Stromal cell of bone marrow (primary cell): ENCODE data around the gene MEF2D.

Experiments used
- DNase-seq: peaks from one replicate; pipeline ENCODE4 v3.0.0-alpha.2; 2012; ENCODE audit warnings: low read depth

Gene MEF2D

DNA sequence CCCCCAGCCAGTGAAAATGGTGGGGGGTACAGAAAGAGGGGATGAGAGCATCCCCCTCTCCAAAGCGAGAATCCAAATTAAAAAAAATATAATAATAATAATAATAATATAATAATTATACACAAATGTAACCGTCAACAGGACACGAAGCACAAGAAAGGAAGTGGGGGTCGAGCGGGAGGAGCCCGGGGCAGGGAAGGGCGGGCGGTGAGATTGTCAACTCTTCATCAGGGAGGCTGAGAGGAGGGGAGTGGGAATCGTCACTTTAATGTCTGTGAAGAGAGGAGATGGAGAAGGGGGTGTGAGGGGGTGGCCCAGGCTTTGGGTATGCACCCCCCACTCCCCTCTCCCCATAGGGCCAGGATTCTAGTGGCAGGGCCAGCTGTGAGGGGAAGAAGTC is 33.2 kb downstream of the MEF2D start:
- DNase-seq: no peak

DNA sequence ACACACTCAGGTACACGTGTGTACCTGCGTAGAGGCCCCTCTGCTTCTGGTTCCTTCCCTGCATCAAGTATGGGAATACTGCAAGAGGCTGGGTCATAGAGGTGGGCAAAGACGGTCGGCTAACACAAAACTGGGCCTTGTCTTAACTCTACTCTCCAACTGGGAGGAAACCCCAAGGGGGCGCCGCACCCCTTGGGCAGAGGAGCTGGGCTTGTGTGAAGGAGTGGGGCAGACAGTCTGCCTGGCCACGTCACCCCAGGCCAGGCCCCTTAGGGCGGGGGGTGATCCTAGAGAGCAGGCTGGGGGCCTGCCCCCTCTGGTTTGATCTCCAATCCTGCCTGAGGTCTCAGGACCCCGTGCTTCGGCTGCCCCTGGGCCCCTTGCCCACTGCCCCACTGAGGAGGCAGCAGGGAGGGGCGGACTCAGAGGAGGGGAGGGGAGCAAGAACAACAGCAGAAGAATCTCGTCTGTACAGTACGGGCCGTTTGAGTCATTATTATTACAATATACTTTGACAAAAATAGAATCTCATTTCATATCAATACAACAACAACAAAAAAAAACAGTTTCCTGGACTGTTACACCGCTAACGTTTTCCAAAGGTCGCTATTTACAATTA is 34.7 kb downstream of the MEF2D start:
- no peak for DNase-seq

DNA sequence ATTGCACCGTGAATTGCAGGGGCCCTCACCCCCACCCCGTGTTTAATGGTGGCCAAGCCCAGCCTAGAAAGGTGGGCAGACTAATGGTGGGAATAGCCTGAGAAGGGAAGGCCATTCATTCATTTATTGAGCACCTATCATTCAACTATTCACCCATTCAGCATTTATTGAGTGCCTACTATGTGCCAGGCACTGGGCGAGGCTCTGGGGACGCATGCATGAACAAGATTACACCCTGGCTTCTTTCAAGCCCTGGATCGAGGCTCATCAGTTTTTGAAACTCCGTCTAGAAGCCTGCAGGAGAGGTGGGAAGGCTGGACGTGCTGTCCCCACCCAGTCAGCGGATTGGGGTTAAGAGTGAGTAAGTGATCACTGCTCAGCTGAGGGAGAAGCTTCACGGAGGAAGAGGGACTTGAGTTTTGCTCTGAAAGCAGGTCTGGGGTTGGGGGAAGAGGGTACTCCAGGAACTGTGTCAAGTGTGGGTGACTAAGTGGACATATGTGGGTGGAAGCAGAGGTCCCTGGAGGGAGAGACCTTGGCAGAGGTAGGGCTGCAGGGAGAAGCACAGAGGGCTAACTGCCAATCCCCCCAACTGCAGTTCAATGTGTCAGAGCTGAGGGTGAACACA is 35.6 kb downstream of the MEF2D start:
- no peak for DNase-seq

DNA sequence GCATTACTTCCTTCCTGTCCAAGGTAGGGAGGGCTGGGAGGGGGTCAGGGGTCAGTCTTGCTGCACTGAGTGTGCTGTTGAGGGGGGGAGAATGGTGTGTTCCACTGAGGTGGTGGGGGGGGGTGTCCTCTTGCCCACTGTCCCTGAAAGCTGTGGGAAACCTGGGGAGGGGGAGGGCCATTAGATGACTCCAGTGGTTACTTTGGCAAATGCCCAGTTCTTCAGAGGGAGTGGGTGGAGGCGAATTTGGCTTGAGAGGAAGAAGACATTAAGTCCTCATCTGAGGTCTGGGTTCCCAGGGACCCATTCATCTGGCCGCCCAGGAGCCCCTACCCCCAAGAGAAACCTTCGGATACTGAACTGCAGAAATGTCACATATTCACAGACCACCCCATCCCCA is 36.2 kb downstream of the MEF2D start:
- DNase-seq: no peak

DNA sequence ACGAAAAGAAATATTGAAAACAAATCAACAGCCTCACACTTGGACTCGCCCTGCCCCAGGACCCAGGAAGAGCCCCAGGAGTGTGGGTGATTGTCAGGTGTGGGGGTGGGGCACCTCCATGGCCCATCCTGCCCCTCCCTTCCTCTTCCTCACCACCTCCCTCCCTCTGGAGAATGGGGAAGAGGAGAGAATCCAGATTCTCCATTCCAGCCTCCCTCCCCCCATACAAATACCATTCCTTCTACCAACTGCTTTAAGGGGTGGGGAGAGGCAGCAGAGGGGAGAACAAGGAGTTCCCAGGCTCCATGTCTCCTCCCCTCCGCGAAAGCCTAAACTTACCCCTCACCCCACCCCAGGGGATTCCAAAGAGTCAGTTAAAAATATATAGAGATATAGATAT is 36.7 kb downstream of the MEF2D start:
- no peak for DNase-seq

DNA sequence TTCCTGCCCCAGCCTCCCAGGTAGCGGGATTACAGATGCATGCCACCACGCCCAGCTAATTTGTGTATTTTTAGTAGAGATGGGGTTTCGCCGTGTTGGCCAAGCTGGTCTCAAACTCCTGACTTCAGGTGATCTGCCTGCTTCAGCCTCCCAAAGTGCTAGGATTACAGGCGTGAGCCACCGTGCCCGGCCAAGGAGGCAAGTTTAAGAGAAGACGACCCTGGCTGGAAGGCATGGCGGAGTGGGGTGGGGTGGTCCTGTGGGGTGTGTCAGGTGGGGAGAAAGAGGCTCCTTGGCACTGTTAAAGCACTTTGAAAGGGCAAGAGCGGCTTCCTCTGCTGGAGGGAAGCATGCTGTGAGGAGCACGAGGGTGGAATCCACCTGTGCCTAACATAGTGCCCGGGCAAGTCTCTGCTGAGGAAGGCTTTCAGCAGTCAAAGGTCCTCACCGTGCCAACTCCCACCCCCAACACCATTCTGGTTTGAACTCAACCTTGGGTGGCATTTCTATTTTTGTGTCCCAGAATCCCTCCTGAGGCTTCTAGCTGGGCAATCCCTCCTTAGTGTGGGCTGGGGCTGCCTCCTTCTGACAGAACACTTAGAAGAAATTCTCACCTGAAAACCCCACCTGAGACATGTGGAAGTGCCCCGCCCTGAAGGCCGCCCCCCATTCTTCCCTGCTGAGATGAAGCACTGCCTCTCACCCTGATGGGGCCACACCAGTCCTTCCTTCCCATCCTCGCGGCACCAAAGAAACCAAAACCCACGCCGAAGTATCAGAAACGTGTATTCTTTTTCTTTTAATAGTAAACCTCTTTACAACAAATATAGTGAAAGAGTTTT is 37.4 kb downstream of the MEF2D start:
- DNase-seq: no peak

DNA sequence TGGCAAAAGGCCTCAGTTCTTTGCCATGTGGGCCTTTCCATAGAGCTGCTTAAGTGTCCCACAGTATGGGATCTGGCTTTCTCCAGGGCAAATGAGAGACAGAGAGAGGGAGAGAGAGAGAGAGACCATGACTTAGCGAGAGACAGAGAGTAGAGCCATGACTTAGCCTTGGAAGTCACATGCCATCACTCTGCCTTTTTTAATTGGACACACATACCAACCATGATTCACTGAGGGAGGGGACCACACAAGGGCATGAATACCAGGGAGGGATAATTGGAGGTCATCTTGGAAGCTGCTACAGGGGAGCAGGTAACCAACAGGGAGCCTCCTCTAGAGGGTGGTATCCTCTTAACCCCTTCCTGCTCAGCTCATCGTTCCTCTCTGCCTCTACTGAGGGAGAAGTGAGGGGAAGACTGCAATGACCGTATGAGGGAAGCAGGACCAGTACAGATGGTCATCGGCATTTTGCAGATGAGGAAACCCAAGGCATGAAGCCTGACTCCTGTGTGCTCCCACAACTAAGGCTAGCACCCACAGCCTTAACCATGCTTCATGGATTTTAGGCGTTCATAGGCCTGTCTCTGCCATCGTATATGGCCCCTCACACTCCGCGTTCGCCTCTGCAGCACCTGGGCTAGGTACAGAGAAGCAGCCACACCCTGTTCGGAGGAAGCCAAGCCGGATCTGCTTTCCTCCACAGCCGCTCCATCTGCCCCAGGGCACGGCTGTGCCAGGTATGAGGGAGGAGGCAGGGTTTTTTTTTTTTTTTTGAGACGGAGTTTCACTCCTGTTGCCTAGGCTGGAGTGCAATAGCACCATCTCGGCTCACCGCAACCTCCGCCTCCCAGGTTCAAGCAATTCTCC is 38.6 kb downstream of the MEF2D start:
- DNase-seq: no peak

DNA sequence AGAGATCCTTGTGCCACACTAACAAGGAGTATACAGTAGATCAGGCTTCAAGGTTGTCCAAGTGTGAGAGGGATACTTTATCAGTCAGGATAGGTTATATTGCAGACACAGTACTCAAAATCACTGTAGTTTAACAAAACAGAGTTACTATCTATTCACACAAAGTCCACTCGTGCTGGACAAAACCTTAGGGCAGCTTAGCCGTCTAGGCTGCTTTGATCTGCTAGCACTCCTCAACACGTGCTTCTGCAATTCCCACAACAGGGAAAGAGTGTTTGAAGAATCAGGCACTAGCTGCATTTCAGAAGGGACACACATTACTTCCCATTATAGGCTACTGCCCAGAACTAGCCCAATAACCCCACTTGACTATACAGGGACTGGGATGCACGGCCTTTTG is 39.5 kb downstream of the MEF2D start:
- DNase-seq: no peak

DNA sequence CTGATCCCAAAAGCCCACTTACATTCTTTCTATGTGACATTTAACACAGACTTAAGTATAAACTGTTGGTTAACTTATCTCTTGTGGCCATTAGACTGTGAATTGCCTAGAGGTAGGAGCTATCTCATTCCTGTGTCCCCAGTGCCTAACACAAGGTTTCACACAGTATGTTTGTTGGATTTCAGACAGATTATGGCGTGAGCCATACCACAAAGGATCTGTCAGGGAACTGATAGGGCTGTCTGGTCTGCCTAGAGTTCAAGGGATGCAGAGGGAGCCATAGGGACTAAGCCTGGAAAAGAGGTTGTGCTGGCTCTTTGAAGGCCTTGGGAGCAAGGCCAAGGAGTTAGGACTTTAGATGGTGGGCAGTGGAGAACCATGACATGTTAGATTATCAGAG is 40.0 kb downstream of the MEF2D start:
- DNase-seq: no peak

DNA sequence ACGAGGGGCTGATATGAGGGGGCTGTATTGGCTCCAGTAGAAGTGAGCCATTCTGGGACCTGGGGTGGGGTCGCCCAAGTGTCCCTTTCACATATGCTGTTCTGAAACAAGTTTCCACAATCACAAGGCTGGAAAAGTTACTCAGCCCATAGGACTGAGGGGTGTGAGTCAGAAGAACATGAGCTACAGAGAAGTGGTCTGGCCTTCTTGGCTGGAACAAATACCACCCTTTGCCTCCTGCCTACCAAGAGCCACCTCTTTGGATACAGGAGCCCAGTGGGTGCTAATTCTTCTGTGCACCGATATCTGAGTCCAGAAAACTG is 42.4 kb downstream of the MEF2D start:
- DNase-seq: peak; percentile 74

DNA sequence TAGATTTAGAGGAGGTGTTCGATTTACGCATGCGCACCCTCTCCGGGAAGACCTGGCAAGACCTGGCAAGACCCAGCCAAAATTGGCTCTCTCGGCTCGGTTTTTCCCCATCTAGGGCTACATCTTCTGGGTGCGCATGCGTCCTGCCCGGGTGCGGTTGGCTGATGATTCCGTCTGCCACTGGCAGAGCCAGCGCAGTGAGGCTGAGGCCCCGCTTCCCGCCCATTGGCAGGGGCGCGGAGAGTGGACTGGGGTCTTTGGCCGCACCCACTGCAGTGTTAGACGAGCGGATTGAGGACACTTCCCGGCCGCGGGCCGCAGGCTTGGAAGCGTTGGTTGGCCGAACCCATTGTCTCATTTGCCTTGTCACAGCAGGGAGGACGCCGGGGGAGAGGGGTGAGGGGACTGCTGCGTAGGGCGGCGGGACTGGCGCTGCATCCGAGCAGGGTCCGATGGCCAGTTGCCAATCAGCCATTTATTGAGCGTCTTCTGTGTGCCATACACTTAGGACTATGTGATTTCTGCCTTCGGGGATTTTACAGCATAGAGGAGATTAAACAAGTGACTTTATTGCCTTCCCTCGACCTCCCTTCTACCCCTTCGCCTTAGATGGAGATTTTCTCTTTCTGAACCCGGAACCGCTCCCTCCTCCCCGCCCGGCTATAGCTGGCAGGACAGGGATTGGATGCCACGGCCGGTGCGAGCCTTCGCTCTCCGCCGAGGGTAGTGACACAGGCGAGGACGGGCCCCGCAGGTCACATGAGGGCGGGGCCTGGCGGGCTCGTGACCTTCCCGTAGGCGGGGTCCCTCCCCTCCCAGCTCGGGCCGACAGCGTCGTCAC is 43.7 kb downstream of the MEF2D start:
- DNase-seq: peak; percentile 98

DNA sequence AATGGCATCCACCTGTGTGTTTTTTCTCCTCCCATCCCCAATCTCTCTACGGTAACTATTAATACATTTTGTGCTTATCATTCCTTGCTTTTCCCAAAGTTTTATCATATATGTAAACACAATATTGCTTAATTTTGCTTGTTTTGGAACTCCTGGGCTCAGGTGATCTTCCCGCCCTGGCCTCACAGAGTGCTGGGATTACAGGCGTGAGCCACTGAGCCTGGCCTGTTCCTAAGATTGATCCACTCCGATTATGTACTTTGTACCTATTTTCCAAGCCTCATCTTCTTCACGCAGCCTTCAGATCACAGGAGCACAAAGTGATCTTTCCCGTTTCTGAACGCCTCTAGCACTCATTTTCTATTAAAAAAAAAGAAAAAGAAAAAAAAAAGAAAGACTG is 45.2 kb downstream of the MEF2D start:
- no peak for DNase-seq

DNA sequence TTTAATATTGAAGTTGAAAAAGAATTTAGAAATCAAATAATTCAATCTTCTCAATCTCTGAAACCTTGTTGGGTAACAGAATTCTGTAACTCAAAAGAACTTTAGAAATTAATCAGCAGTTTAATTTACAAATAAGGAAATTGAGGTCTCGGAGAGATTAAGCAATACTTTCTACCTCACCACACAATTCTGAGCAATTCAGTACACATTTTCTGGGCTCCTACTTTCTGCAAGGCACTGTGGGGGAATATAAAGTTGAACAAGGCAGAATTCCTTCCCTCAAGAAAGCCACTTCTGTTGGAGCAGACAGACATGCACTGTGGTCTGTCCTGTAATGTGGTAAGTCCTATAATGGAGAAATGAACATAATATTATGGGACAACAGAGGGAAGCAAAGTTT is 47.7 kb downstream of the MEF2D start:
- DNase-seq: no peak

DNA sequence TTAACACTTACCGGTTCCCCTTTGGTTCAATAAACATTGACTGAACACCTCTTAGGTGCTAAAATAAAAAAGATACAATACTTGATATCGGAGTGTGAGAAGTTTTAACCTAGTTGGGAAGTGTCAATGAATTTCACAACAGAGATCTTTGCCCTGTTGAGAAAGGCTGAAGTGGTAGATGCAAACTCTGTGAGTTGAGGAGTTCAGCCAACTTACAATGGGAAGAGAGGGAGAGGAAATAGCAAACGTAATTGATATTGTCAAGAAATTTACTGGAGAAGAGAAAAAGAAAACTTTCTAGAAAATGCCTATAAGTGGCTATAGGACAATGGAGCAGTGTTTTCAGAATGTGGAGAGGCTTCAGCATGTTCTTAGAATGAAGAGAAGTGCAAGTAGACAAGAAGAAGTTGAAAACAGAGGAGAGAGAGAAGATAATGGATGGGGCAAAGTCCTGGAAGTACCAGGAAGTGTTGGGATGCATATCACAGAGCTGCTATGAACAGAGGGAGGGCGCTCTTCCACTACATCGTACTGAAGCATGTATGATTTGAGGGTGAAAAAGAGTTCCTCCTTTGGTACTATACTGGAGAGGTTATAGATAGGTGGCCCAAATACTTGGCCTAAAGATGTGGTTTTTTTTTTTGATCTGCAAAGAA is 48.9 kb downstream of the MEF2D start:
- DNase-seq: no peak

DNA sequence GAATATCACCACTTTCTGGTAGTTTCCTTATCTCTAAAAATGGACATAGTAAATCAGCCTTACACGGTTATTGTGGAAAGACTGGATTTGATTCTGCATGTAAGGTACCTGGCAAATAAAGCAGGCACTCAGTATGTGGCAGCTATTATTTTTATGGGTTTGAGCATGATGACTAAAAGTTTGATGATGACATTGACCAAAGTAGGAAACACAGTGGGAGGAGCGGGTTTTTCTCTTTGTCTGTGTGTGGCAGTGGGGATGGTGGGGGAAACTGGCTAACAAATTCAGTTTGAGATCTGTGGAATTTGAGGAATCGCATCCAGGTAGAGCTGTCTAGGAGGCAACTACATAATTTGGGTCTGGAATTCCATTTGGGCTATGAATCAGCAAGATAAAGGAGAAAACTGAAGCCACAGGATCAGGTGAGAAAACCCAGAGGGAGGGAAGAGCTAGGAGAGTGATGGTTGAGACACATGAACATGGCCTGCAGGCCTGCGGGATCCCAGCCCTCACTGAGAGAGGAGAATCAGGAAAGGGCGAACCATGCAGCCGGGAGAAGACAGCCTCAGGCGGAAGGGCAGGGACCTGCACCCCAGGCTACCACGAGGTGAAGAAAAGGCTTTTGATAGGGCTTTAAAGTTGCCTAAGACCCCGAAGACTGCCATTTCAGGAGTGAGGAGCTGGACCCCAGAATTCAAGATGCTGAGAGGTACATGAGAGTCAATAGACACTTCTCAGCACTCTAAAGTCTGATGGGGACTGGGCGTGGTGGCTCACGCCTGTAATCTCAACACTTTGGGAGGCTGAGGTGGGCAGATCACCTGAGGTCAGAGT is 52.2 kb downstream of the MEF2D start:
- DNase-seq: no peak

DNA sequence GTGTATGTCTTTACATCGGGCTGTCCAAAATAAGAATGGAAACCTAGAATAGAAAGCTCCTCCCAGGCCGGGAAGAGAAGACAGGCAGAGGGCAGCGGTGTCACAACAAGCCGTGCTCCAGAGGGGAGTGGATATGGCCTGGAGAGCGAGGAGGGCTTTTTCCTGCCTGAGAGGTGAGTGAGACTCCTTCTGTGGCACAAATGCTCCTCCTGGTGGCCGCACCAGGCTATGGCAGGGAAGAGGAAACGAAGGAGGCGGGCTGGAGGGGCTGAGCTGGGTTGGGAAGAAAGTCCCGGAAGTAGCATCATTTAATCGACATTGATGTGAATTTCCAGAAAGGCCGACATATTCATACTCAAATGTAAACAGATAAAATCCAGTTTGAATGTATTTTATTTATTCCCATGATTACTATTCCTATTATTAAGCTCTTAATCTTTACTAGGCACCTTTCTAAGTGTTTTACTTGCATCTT is 54.7 kb downstream of the MEF2D start:
- peak; percentile 56 for DNase-seq

DNA sequence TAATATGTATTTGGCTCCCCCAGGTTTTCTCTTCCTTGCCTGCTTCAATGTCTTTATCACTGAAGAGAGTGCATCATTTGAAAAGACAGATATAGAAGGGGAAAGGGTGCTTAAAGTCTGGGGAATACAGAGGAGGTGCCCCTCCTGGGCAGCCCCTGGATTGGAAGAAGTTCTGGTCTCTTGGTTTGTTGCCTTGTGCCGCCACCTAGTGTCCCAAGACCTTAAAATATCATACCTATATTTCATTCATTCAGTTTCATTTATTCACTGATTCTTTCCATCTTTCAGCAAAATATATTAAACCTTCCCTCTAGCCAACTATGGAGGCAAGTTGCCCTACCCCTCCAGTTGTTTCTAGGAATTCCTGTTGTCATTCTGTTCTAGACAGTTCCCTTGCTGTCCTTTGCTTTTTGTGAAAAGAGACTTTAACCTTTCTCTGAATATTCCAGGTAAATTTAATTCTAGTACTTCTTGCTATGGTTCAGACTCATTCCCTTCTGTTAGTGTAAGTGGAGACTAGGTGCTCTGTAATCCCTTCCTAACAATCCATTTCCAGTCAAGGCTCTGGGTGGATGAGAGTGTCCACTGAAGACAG is 56.1 kb downstream of the MEF2D start:
- no peak for DNase-seq

DNA sequence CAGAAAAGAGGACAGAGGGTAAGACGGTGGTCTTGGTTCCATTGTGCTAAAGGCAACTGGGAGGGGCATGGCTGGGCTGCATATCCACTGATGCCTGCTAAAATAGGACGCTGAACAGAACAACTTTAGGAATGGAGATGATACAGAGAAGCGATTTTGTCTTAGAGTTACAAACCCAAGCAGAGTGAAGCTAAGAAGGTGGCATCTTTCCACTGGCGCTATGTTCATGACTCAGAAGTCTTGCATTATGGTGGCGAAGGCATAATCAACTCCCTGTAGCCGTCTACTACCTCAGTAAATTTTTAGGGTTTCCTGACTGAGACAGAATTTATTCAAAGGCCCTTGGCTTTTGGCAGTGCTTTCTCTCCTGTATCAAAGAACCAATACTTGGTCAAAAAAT is 57.3 kb downstream of the MEF2D start:
- DNase-seq: no peak

DNA sequence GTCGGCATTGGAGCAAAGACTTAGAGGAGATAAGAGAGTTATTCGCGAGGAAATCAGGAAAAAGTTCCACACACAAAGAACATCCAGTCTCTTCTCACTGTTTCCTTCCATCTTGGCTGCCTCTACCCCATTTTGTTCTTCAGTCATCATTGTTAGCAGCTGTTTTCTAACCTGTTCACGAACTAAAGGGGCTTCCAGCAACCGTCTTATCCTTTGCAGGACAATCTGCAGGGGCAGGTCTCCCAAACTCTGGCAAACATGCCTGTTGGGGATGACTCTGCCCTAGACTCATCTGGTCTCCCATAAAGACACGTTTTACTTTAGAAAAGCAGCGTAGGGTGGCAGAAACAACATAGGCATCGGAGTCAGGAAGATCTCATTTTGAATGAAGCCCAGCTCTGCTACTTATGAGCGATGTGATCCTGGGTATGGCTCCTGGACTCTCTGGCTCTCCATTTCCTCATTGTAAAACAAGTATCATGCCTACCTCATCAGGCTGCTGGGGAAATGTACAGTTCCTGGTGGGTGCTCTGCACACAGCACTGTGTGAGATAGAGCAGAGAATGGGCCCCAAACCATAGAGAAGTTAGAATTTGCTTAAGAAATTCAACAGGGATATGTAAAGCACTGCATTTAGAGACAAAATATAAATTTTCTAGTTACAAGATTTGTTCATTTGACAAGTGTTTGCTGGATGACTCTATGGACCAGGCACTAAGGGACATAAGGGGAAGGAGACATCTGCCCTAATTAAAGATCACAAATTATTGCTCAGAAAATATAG is 59.7 kb downstream of the MEF2D start:
- DNase-seq: no peak
